K562 (cell line): ENCODE data around the gene SOX12. TPM values are rescaled to one million over a fixed set of nuclear protein-coding genes. Genes with fewer than 3 reads are reported as not detected.

ENCODE experiments used
- BACH1 ChIP-seq: fragments of 200-800 bp; sonication (Bioruptor generic); IDR thresholded peaks from 2 replicates; pipeline ENCODE4 v1.6.1; 2016; ENCODE audit warnings: missing genetic modification characterization, missing compliant biosample characterization
- BMI1 ChIP-seq: fragments of 150-350 bp; IDR thresholded peaks from 2 replicates; pipeline ENCODE4 v1.6.1; 2014; ENCODE audit warnings: low read length
- CAMTA2 ChIP-seq: fragments of 250-450 bp; sonication (Bioruptor Pico); conservative IDR thresholded peaks from 2 replicates; pipeline ENCODE4 v1.5.1; 2022
- DIDO1 ChIP-seq: fragments of 450-650 bp; IDR thresholded peaks from 2 replicates; pipeline ENCODE4 v1.6.1; 2016; ENCODE audit warnings: low read depth, missing biosample characterization, missing genetic modification characterization
- EHMT2 ChIP-seq: fragments of 450-650 bp; IDR thresholded peaks from 2 replicates; pipeline ENCODE4 v1.6.1; 2018; ENCODE audit warnings: antibody characterized with exemption
- ERF ChIP-seq: fragments of 450-650 bp; formaldehyde crosslinking; IDR thresholded peaks from 2 replicates; pipeline ENCODE4 v1.4.0; 2020; ENCODE audit warnings: mild to moderate bottlenecking, mixed read lengths
- GABPB1 ChIP-seq: sonication (generic); formaldehyde crosslinking; IDR thresholded peaks from 2 replicates; pipeline ENCODE4 v1.8.0; 2022; ENCODE audit warnings: mild to moderate bottlenecking, missing genetic modification reagents
- HDAC1 ChIP-seq, 2 experiments: fragments of 450-650 bp; IDR thresholded peaks; 2 replicates each; pipeline ENCODE4 v1.6.1; 2016 to 2017; ENCODE audit warnings: inconsistent platforms in 1 of 2, mild to moderate bottlenecking in 1 of 2, moderate library complexity in 1 of 2
- HDAC2 ChIP-seq: fragments of 450-650 bp; IDR thresholded peaks from 2 replicates; pipeline ENCODE4 v1.6.1; 2016; ENCODE audit warnings: mild to moderate bottlenecking
- HDAC3 ChIP-seq: fragments of 450-650 bp; IDR thresholded peaks from 2 replicates; pipeline ENCODE4 v1.6.1; 2018; ENCODE audit warnings: borderline replicate concordance, mild to moderate bottlenecking, moderate library complexity; ENCODE audit not compliant: partially characterized antibody
- KDM1A ChIP-seq, 2 experiments: fragments of 450-650 bp; IDR thresholded peaks; 2 replicates each; pipeline ENCODE4 v1.6.1; 2016; ENCODE audit warnings: mild to moderate bottlenecking in 2 of 2
- MAFF ChIP-seq: IDR thresholded peaks from 2 replicates; pipeline ENCODE4 v1.6.1; 2012; ENCODE audit warnings: low read length, improper control_type of control experiment
- NBN ChIP-seq: fragments of 450-650 bp; IDR thresholded peaks from 2 replicates; pipeline ENCODE4 v1.6.1; 2016; ENCODE audit warnings: low read depth, mild to moderate bottlenecking
- NCOA6 ChIP-seq: fragments of 450-650 bp; IDR thresholded peaks from 2 replicates; pipeline ENCODE4 v1.6.1; 2017; ENCODE audit warnings: mild to moderate bottlenecking
- NCOR1 ChIP-seq: fragments of 450-650 bp; IDR thresholded peaks from 2 replicates; pipeline ENCODE4 v1.6.1; 2016; ENCODE audit warnings: mild to moderate bottlenecking, moderate library complexity
- NR2C1 ChIP-seq, 2 experiments: fragments of 450-650 bp; IDR thresholded peaks; 2 replicates each; pipeline ENCODE4 v1.6.1; 2017; ENCODE audit warnings: mild to moderate bottlenecking in 2 of 2, antibody characterized with exemption in 1 of 2, inconsistent platforms in 1 of 2, missing compliant biosample characterization in 1 of 2, missing genetic modification characterization in 1 of 2
- NRF1 ChIP-seq, 2 experiments: fragments of 450-650 bp; IDR thresholded peaks in 1 of 2; conservative IDR thresholded peaks in 1 of 2; 2 replicates each; pipeline ENCODE4 v1.6.1; 2014; ENCODE audit warnings: mild to moderate bottlenecking in 2 of 2
- POLR2A ChIP-seq: fragments of 450-650 bp; conservative IDR thresholded peaks from 2 replicates; pipeline ENCODE4 v1.6.1; 2016
- POLR2B ChIP-seq: fragments of 450-650 bp; IDR thresholded peaks from 2 replicates; pipeline ENCODE4 v1.6.1; 2018; ENCODE audit warnings: low read depth; ENCODE audit not compliant: partially characterized antibody
- RNF2 ChIP-seq: sonication (generic); IDR thresholded peaks from 2 replicates; pipeline ENCODE4 v1.6.1; 2016
- SMARCA4 ChIP-seq: fragments of 450-650 bp; IDR thresholded peaks from 2 replicates; pipeline ENCODE4 v1.6.1; 2016
- SUPT5H ChIP-seq: fragments of 450-650 bp; IDR thresholded peaks from 2 replicates; pipeline ENCODE4 v1.6.1; 2016
- ZBTB7A ChIP-seq: IDR thresholded peaks from 2 replicates; pipeline ENCODE4 v1.6.1; 2011; ENCODE audit warnings: low read depth, mild to moderate bottlenecking, low read length, moderate library complexity, borderline replicate concordance; ENCODE audit not compliant: control insufficient read depth
- ZNF140 ChIP-seq: fragments of 250-450 bp; sonication (Bioruptor Pico); IDR thresholded peaks from 2 replicates; pipeline ENCODE4 v1.8.0; 2021; ENCODE audit warnings: moderate library complexity, mild to moderate bottlenecking, inconsistent platforms
- ZNF551 ChIP-seq: fragments of 250-450 bp; sonication (Bioruptor Pico); IDR thresholded peaks from 2 replicates; pipeline ENCODE4 v1.5.0; 2021; ENCODE audit warnings: mild to moderate bottlenecking, moderate library complexity
- polyA plus RNA-seq, 8 experiments: library from polyadenylated mRNA; depleted of rRNA in 4 of 8; stranded (reverse) in 5 of 8; unstranded in 3 of 8; fragments of >200 nt; fragmentation: Nextera tagmentation in 2 of 8; fragmentation: Illumina TruSeq in 1 of 8; extraction: Ambion mirVana in 2 of 8; extraction: Trizol in 1 of 8; gene quantifications; 2 replicates each; pipeline versions ENCODE4 v1.2.1 to v1.2.3, GENCODE V29; 2011 to 2014; ENCODE audit warnings: inconsistent platforms in 1 of 8, missing spikeins in 1 of 8
- total RNA-seq, 7 experiments: library from RNA; depleted of rRNA in 6 of 7; stranded (reverse); fragments of >200 nt in 6 of 7; fragmentation: Illumina TruSeq in 2 of 7; extraction: Trizol in 2 of 7; gene quantifications; 2 replicates each; pipeline versions ENCODE4 v1.2.1 to v1.2.3, GENCODE V29; 2011 to 2021; ENCODE audit warnings: low replicate concordance in 1 of 7
- TF ChIP-seq, protein P1 (sequence below): conservative IDR thresholded peaks from 2 replicates; pipeline ENCODE4 v1.6.1; 2011; ENCODE audit warnings: low read depth, mild to moderate bottlenecking, low read length; ENCODE audit not compliant: control insufficient read depth
- TF ChIP-seq, protein P2 (sequence below): fragments of 200-800 bp; sonication (Bioruptor generic); IDR thresholded peaks from 2 replicates; pipeline ENCODE4 v1.6.1; 2017; ENCODE audit warnings: missing genetic modification characterization, missing compliant biosample characterization
- TF ChIP-seq, protein P3 (sequence below), 2 experiments: fragments of 450-650 bp; IDR thresholded peaks; 2 replicates each; pipeline ENCODE4 v1.6.1; 2016

SOX12 gene
- total and polyA plus RNA-seq, 9 of the 15 experiments (the other 6 are each of a cell fraction or from before 2014, with no cell fraction given) = 0.42 to 26.3 (median 2.6) TPM

DNA sequence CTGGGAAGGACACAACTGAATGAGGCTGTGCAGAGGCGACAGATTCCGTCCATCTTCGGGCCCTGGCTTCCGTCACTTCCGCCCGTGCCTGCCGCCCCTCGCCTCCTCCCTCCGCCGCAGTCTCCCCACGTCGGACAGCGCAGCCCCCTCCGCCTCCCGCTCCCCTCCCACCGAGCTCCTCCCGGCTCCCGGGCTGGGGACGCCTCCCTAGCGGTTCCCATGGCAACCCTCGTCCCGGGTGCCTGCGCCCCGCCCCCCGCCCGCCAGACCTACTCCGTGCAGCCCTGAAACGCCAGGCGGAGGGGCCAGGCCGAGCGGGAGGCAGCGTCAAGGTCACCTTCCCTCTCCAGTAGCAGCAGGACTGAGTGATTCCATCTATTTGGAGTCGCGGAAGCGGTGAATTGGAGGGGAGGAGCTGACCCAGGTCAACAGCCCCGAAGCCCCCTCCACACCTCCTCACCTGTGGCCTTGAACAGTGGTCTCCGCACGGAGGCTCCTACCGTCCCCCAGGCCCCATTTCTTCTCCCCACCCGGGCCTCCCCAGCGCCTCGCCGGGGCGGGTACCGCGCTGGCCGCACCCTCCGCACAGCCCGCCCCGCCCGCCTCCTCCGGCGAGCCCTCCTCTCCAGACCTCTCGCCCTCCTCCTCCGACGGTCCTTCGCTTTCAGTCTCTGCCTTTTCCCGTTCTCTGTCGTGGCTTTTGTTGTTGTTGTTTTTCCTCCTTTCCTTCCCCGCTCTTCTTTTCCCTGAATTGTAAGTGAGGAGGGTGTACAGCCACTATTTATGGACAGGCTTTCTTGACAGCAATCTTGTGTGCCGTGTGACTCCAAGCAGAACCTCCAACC, 22.5 kb downstream of the SOX12 start (continued):
- TF ChIP-seq ZBTB7A (peak; percentile 93; the same call in 1 of the 2 replicates), SMARCA4 (peak; percentile 77; the same call in 1 of the 2 replicates), NCOR1 (peak; percentile 47; the same call in 1 of the 2 replicates), RNF2 (peak; percentile 55; the same call in 1 of the 2 replicates), BMI1 (peak; percentile 86), DIDO1 (tag) (peak; percentile 48; the same call in 1 of the 2 replicates), HDAC2 (peak; percentile 70; the same call in 1 of the 2 replicates), NCOA6 (peak; percentile 70), EHMT2 (0 out of 2 replicates have a peak, but pooled peaks have one; percentile 29), SUPT5H (peak; percentile 80), HDAC3 (no peak), BACH1 (tag) (no peak), NR2C1 (IDR thresholded peaks at IDR 0.05) (peak; percentile 34; the same call in 1 of the 2 replicates), NR2C1 (tag; IDR thresholded peaks at IDR 0.05) (no peak), NBN (peak; percentile 94), ZNF140 (no peak), ZNF551 (CRISPR knock-in tag) (no peak), NRF1 (conservative IDR thresholded peaks at IDR 0.05 in 1 of 2, IDR thresholded peaks at IDR 0.05 in 1 of 2) (peak; percentile 66 to 75), MAFF (no peak), GABPB1 (CRISPR knock-in tag) (peak; percentile 93), ERF (no peak), POLR2A (peak; percentile 85), CAMTA2 (CRISPR knock-in tag) (no peak), POLR2B (peak; percentile 86), KDM1A (IDR thresholded peaks at IDR 0.05) (peak; percentile 61 to 62; a peak in 2 of 4 replicates), HDAC1 (IDR thresholded peaks at IDR 0.05) (peak in 1 of 2 experiments; percentile 89; a peak in 2 of 4 replicates)
- TF ChIP-seq, protein P1, sequence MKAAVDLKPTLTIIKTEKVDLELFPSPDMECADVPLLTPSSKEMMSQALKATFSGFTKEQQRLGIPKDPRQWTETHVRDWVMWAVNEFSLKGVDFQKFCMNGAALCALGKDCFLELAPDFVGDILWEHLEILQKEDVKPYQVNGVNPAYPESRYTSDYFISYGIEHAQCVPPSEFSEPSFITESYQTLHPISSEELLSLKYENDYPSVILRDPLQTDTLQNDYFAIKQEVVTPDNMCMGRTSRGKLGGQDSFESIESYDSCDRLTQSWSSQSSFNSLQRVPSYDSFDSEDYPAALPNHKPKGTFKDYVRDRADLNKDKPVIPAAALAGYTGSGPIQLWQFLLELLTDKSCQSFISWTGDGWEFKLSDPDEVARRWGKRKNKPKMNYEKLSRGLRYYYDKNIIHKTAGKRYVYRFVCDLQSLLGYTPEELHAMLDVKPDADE = 0 out of 2 replicates have a peak, but pooled peaks have one; percentile 60
- TF ChIP-seq, protein P2, sequence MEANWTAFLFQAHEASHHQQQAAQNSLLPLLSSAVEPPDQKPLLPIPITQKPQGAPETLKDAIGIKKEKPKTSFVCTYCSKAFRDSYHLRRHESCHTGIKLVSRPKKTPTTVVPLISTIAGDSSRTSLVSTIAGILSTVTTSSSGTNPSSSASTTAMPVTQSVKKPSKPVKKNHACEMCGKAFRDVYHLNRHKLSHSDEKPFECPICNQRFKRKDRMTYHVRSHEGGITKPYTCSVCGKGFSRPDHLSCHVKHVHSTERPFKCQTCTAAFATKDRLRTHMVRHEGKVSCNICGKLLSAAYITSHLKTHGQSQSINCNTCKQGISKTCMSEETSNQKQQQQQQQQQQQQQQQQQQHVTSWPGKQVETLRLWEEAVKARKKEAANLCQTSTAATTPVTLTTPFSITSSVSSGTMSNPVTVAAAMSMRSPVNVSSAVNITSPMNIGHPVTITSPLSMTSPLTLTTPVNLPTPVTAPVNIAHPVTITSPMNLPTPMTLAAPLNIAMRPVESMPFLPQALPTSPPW (CRISPR knock-in tag) = peak; percentile 93
- TF ChIP-seq, protein P3, sequence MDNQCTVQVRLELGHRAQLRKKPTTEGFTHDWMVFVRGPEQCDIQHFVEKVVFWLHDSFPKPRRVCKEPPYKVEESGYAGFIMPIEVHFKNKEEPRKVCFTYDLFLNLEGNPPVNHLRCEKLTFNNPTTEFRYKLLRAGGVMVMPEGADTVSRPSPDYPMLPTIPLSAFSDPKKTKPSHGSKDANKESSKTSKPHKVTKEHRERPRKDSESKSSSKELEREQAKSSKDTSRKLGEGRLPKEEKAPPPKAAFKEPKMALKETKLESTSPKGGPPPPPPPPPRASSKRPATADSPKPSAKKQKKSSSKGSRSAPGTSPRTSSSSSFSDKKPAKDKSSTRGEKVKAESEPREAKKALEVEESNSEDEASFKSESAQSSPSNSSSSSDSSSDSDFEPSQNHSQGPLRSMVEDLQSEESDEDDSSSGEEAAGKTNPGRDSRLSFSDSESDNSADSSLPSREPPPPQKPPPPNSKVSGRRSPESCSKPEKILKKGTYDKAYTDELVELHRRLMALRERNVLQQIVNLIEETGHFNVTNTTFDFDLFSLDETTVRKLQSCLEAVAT (IDR thresholded peaks at IDR 0.05) = peak; percentile 82 to 85; a peak in 3 of 4 replicates
